GM21786 (cell line): ENCODE data around the gene HERPUD1.
A peak's percentile ranks its signal among the peaks of the same experiment; 100 is the strongest.
"Not testable (repeated sequence)": the region's sequence is repeated elsewhere in the genome, so short reads cannot be mapped to it uniquely, and the experiment has no call there.

Experiments
- ATAC-seq: cut with Tn5 transposase; IDR thresholded peaks from one replicate; pipeline ENCODE4 v1.9.1; 2021; ENCODE audit not compliant: unreplicated experiment

The HERPUD1 gene

DNA sequence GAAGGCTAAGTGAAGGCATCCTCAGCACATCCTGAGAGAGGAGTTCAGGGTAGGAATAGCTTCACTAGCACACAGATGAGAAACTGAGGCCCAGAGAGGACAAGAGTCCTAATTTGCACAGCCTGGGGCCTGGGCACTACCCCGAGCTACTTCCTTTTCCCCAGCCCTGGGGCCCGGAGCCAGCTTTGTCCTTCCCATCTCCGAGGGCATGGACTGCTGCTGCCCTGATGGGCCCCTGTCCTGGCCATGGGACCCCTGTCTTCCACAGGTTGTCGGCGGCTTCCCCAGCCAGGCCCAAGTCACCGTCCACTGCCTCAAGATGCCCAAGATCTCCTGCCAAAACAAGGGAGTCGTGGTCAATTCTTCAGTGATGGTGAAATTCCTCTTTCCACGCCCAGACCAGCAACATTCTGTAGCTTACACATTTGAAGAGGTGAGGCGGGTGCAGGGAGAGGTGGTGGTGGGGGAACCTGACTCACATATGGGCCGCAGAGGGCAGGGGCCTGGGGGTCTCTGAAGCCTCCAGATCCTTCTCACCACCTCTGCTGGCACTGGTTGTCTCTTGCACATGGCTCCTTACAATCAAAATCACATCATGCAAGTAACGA is 46.0 kb downstream of the HERPUD1 start:
- ATAC-seq, result no peak

DNA sequence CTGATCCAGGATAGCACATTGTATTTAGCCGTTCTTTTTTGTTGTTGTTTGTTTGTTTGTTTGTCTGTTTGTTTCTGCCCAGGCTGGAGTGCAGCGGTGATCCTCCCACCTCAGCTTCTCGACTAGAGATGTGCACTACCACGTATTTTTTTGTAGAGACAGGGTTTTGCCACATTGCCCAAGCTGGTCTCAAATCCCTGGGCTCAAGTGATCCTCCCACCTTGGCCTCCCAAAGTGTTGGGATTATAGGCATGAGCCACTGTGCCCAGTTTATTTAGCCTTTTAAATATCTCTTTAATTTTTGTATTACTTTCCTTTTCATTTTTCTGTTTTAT is 48.2 kb downstream of the HERPUD1 start:
- no peak for ATAC-seq

DNA sequence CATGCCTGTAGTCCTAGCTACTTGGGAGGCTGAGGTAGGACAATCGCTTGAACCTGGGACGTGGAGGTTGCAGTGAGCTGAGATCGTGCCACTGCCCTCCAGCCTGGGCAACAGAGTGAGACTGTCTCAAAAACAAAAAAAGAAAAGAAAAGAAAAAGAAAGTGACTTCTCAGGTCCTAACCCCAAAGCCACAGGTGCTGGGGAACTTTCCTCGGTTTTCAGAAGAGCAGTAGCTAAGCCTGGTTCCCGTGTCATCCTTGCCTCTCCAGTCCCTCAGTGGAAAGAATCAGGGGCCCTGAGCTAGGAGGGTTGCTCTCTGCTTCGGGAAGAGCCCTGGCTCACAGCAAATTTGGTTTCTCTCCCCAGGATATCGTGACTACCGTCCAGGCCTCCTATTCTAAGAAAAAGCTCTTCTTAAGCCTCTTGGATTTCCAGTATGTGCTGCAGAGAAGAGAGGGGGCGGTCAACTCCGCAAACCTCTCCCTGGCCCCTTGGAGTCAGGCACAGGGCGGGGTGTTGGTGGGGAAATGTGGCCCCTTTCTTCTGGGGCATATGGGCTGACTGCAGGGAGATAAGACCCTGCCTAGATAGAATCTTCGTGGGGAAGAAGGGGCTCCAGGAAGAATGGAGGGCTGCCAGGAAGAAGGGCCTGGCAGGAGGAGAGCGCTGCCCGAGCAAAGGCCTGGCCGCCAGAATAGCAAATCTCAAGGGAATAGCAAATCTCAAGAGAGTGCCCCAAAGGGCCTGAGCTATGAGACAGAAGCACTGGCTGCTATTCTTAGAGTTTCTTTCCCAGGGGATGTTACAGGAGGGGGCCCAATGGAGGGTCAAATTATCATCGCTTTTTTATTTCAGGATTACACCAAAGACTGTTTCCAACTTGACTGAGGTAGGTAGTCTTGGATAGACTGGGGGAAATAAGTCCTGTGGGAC is 49.1 kb downstream of the HERPUD1 start:
- ATAC-seq, result peak; percentile 64

DNA sequence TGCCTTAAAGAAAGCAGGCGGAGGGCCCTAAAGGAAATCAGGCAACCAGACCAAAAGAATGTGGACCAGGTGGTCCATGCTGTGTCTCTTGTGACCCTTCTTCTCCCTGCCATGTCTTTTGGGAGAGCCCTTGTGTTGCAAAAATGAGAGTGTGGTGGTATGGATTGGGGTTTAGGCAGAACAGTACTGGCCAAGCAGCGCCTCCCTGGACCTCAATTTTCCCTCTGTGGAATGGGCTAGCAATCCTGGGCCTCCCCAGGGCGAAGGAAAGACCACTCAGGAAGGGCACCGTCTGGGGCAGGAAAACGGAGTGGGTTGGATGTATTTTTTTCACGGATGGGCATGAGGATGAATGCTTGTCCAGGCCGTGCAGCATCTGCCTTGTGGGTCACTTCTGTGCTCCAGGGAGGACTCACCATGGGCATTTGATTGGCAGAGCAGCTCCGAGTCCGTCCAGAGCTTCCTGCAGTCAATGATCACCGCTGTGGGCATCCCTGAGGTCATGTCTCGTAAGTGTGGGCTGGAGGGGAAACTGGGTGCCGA is 49.9 kb downstream of the HERPUD1 start:
- peak; percentile 1 for ATAC-seq

- no peak for ATAC-seq
Measured at GRCh38 chr16:56982695-56983094, 50.8 kb downstream of the HERPUD1 start.

- ATAC-seq, result no peak
Measured at GRCh38 chr16:56983211-56983751, 51.3 kb downstream of the HERPUD1 start.

- ATAC-seq, result no peak
Measured at GRCh38 chr16:56984639-56985038, 52.7 kb downstream of the HERPUD1 start.

DNA sequence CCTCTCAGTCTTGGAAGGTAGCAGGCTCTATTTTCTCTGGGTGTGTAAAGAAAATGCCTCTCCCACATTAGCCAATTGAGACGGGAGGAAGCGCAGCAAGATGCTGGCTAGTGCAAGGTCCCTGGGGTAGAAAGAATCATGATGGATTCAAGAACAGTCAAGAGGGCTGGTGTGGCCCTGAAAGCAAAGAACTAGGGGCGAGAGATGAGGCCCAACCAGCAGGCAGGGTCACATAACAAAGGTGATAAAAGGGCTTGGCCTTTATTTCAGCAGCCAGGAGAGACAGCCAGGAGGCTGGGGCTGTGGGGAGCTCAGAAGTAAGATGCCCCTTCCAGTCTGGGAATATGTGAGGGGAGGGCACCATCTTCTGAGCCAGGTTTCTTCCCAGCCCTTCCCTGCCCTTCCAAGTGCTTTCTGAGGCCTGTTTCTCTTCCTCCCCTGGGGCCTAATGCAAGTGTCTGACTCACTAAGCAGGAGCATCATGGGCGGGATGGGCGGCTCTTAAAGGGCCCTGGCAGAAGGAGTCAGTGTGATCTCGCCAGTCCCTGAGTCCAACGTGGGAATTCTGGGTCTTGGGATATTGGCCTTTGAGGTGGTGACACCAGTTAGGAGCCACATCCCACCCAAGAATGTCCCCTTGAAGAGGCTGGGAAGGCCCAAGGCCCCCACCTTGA is 53.5 kb downstream of the HERPUD1 start:
- ATAC-seq, result no peak

GRCh38 chr16:56985962-56986360 is 54.0 kb downstream of the HERPUD1 start:
- ATAC-seq, result no peak

GRCh38 chr16:56986361-56986760 is 54.4 kb downstream of the HERPUD1 start:
- ATAC-seq, result no peak

- not testable (repeated sequence) for ATAC-seq
Measured at GRCh38 chr16:56986908-56987307, 55.0 kb downstream of the HERPUD1 start.

DNA sequence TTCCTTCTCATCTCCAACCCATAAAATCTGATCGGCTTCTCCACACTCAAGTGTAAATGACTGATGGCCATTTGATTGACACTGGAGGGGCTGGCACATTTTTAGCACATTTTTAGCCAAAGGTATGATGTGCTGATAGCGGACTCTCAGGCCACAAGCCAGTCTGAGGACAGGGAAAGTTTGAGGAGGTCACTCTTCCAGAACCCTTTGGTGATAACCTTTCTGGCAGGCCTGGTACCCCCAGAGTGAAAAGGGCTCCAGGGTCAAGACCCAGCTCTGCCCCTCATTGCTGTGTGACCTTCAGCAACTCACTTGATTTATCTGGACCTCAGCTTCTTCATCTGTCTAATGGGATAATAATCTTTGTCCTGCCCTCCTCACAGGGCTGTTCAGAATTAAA is 55.8 kb downstream of the HERPUD1 start:
- ATAC-seq, result no peak

- ATAC-seq, result no peak
Measured at GRCh38 chr16:56988161-56988947, 56.4 kb downstream of the HERPUD1 start.

- peak; percentile 71 for ATAC-seq
Measured at GRCh38 chr16:56988948-56989945, 57.3 kb downstream of the HERPUD1 start, which contains the start of gene NLRC5. TSS of gene NLRC5 (plus strand) at chr16:56989557. CDS start at chr16:57020713, 31,156 bp downstream.

GRCh38 chr16:56989988-56990387 is 58.0 kb downstream of the HERPUD1 start:
- no peak for ATAC-seq

DNA sequence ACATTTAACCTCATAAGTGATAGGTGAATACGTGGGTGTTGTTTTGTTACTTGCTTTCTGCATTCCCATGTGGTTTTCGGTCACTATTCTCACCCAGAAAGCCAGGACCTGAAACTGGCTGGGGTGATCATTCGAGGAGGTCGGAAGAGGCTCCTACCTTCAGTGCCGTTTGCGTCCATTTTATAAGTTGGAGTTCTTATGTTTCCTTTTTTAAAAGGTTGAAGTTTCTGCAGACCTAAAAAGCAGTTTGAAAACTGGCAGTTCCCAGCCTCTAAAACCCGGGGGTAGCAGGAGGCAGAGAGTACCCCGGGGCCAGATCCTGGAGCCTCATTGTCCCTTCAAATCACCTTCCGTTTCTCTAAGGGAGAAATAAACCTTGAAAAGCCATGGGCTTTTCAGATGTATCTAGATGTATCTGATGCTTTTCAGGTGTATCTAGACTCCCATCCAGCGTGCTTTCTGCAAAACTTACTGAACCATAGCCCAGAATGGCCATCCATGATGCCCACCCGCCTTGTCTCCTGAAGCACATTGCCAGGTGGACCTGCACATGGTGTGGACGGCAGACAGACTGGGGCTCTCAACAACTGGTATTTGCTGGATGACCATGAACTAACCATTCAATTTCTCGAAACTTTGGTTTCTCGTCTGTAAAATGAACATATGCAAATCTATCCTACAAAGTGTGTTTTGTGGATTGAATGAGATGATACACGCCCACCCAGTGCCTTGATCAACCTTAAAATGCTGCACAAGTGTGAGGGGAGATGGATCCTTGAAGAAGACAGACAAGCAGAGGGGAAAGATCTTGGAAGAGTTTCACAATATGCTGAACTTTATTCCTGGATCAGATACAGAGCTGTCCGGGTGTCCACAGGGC is 58.7 kb downstream of the HERPUD1 start:
- no peak for ATAC-seq

DNA sequence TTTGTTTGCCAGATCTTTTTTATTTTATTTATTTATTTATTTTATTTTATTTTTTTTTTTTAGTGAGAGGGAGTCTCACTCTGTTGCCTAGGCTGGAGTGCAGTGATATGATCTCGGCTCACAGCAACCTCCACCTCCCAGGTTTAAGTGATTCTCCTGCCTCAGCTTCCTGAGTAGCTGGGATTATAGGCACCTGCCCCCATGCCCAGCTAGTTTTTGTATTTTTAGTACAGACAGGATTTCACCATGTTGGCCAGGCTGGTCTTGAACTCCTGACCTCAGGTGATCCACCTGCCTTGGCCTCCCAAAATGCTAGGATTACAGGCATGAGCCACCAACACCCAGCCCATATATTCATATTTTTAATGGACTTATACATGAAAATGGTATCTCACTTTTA is 60.5 kb downstream of the HERPUD1 start:
- ATAC-seq, result not testable (repeated sequence)

- no peak for ATAC-seq
Measured at GRCh38 chr16:56993204-56993603, 61.3 kb downstream of the HERPUD1 start.
